Kidney tubule cell (primary cell): ENCODE measurements around the gene DHX8.

Source experiments
- DNase-seq: peaks from one replicate; pipeline ENCODE4 v3.0.0-alpha.2; 2018; ENCODE audit warnings: low spot score

DHX8 gene

GRCh38 chr17:43524945-43525575 is 41.3 kb downstream of the DHX8 start:
- DNase-seq, result no peak

- DNase-seq, result no peak
Observed at GRCh38 chr17:43526886-43527648, 43.3 kb downstream of the DHX8 start.

- no peak for DNase-seq
Observed at GRCh38 chr17:43528319-43528987, 44.7 kb downstream of the DHX8 start.

GRCh38 chr17:43528988-43529814 is 45.4 kb downstream of the DHX8 start:
- no peak for DNase-seq

- DNase-seq, result no peak
Observed at GRCh38 chr17:43529947-43530287, 46.1 kb downstream of the DHX8 start.

GRCh38 chr17:43530288-43531081 is 46.7 kb downstream of the DHX8 start:
- DNase-seq, result peak; percentile 72

GRCh38 chr17:43531082-43531378 is 47.3 kb downstream of the DHX8 start:
- no peak for DNase-seq

GRCh38 chr17:43531955-43532354 is 48.2 kb downstream of the DHX8 start:
- DNase-seq, result no peak

- DNase-seq, result no peak
Observed at GRCh38 chr17:43532581-43532980, 48.8 kb downstream of the DHX8 start.

- DNase-seq, result no peak
Observed at GRCh38 chr17:43533699-43534098, 49.9 kb downstream of the DHX8 start.

- DNase-seq, result no peak
Observed at GRCh38 chr17:43534909-43535308, 51.1 kb downstream of the DHX8 start.

- DNase-seq, result peak; percentile 11
Observed at GRCh38 chr17:43536236-43536992, 52.6 kb downstream of the DHX8 start.

- DNase-seq, result no peak
Observed at GRCh38 chr17:43540821-43541674, 57.3 kb downstream of the DHX8 start.

- no peak for DNase-seq
Observed at GRCh38 chr17:43542859-43543258, 59.1 kb downstream of the DHX8 start.

- DNase-seq, result no peak
Observed at GRCh38 chr17:43543300-43543699, 59.5 kb downstream of the DHX8 start.

- no peak for DNase-seq
Observed at GRCh38 chr17:43543771-43544575, 60.2 kb downstream of the DHX8 start.

GRCh38 chr17:43545383-43545632 is 61.5 kb downstream of the DHX8 start:
- DNase-seq, result no peak

- DNase-seq, result peak; percentile 92
Observed at GRCh38 chr17:43546319-43547188, 62.8 kb downstream of the DHX8 start, which contains the start of gene ETV4. TSS of gene ETV4 (minus strand) at chr17:43546340. CDS start at chr17:43545617, 723 bp downstream.
